NCI-H2171 treated with DMSO at 0.1 percent for 48 hours (cell line): Measurements from ENCODE around the gene ZYX.
A peak's percentile ranks its signal among the peaks of the same experiment; 100 is the strongest.
"Not testable (repeated sequence)": the region's sequence is repeated elsewhere in the genome, so short reads cannot be mapped to it uniquely, and the experiment has no call there.

ENCODE experiments used
- DNase-seq: peaks from one replicate; lab custom pipeline; 2025; lab: John Stamatoyannopoulos, UW

Gene ZYX

GRCh38 chr7:143418681-143419458 is 37.7 kb downstream of the ZYX start:
- no peak for DNase-seq

- peak; percentile 13 for DNase-seq
Observed at GRCh38 chr7:143419880-143420279, 38.7 kb downstream of the ZYX start.

- DNase-seq, result not testable (repeated sequence)
Observed at GRCh38 chr7:143420624-143421023, 39.5 kb downstream of the ZYX start.

- DNase-seq, result no peak
Observed at GRCh38 chr7:143422033-143422432, 40.9 kb downstream of the ZYX start.

- not testable (repeated sequence) for DNase-seq
Observed at GRCh38 chr7:143424476-143424875, 43.3 kb downstream of the ZYX start.

- DNase-seq, result no peak
Observed at GRCh38 chr7:143426479-143427142, 45.5 kb downstream of the ZYX start.

GRCh38 chr7:143429770-143430698 is 48.9 kb downstream of the ZYX start:
- DNase-seq, result no peak

- DNase-seq, result no peak
Observed at GRCh38 chr7:143431109-143431508, 50.0 kb downstream of the ZYX start.

- no peak for DNase-seq
Observed at GRCh38 chr7:143433759-143434158, 52.6 kb downstream of the ZYX start.

GRCh38 chr7:143434660-143435059 is 53.5 kb downstream of the ZYX start:
- DNase-seq, result peak; percentile 23

- no peak for DNase-seq
Observed at GRCh38 chr7:143435266-143435665, 54.1 kb downstream of the ZYX start.

GRCh38 chr7:143436325-143436946 is 55.3 kb downstream of the ZYX start:
- no peak for DNase-seq

GRCh38 chr7:143437578-143437977 is 56.4 kb downstream of the ZYX start:
- no peak for DNase-seq

GRCh38 chr7:143439866-143440265 is 58.7 kb downstream of the ZYX start:
- no peak for DNase-seq
